ENCODE results near the gene TGM5.
"Not testable (repeated sequence)": the region's sequence is repeated elsewhere in the genome, so short reads cannot be mapped to it uniquely, and the experiment has no call there.

The TGM5 gene, protein sequence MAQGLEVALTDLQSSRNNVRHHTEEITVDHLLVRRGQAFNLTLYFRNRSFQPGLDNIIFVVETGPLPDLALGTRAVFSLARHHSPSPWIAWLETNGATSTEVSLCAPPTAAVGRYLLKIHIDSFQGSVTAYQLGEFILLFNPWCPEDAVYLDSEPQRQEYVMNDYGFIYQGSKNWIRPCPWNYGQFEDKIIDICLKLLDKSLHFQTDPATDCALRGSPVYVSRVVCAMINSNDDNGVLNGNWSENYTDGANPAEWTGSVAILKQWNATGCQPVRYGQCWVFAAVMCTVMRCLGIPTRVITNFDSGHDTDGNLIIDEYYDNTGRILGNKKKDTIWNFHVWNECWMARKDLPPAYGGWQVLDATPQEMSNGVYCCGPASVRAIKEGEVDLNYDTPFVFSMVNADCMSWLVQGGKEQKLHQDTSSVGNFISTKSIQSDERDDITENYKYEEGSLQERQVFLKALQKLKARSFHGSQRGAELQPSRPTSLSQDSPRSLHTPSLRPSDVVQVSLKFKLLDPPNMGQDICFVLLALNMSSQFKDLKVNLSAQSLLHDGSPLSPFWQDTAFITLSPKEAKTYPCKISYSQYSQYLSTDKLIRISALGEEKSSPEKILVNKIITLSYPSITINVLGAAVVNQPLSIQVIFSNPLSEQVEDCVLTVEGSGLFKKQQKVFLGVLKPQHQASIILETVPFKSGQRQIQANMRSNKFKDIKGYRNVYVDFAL

DNA sequence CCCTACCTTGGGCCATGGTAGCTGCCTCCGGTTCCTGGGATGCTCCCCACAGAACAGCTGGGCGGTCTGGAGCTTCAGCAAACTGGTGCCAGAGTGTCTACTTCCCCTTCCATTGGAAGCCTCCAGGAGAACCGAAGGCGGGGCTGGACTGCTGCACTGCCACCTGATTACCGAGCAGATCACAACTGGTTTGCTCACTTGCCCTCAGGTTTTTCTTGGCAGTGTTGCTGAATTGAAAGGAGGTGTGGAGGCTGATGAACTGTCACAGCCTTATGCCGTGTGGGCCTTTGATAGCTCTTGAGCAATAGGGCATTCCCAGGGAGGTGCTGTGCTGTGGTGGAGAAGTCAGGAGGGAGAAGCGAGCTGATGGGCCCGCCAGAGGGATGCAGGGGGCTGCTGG is at the start of gene TGM5:
TSS of gene TGM5 (minus strand) at position 95 of the 400 bp plus-strand sequence. CDS start at position 16, 79 bp downstream.
- in situ Hi-C loops (cut with MboI; ENCODE audit: low sequenced_read_pairs) = no loop called here

DNA sequence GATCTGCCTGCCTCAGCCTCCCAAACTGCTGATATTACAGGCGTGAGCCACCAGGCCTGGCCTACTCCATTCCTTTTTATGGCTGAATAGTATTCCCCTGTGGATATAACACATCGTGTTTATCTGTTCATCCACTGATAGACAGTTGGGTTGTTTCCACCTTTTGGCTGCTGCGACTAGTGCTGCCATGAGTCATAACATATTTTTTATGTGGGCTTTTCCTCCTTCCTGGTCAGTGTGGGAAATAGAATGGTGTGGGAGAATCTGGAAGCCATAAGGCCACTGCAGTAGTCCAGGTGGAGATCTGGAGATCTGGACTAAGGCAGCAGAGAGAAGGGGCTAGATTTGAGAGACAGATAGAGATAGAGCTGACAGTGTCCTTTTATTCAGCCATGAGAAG is 47.4 kb upstream of the TGM5 start:
- in situ Hi-C loops (cut with MboI; ENCODE audit: low sequenced_read_pairs) = no loop called here

DNA sequence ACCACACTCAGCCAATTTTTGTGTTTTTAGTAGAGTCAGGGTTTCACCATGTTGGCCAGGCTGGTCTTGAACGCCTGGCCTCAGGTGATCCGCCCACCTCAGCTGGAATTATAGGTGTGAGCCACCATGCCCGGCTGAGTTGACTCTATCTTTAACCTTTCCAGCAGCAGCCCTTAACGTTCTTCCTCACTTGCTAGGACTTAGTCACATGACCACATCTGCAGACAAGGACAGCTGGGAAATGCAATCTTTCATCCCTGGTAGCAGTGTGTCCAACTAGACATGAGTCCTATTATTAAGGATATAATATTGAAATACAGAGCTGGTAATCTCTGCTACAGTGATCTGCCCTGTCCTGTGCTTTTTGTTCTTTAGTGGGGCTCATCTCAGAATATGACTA is 45.6 kb upstream of the TGM5 start:
- in situ Hi-C loops (cut with MboI; ENCODE audit: low sequenced_read_pairs) = no loop called here

DNA sequence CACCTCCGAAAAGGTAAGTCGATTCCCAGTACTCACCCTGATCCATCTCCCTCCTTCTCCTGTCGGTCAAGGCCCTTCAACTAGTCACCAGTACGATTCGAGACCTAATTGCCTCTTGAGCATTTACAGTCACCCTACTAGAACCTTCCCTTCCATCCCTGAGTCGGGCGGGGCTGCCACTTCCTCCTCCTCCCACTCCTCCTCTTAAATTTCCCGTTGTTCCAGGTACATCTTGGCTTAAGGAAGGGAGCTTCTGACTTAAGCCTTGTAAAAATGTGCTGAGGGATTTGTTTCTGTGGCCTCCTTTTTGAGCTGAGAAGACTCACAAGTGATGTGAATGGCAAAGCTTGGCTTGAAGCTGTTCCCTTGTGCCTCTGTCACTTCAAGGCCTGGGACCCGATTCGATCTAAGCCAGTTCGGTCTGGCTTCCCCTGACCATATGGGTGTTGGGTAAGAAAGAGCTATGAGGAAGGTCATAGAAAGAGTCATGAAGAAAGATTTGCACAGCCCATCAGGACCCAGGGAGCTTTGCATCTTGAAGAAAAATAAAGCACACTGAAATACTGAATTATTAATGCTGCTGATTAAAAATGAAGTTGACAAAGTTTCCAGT is 35.6 kb upstream of the TGM5 start, which contains the start of gene TGM7:
TSS of gene TGM7 (minus strand) at position 51 of the 613 bp plus-strand sequence.
- in situ Hi-C loops (cut with MboI; ENCODE audit: low sequenced_read_pairs) = no loop called here

DNA sequence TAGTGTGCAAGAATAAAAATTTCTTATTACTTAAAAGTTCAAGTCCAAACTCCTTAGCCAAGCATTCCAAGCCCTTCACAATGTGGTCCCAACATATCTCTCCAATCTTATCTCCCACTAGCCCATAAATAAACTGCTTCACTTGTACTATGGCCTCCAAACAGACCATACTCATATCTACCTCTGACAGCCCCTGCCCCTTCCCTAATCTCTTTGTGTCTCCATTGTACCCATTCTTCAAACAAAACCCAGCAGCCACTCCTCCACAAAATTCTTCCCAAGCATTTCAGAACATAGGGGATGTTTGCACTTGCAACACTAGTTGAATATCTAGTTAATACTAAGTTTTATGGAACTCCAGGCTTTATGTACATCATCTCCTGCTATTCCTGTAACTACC is 33.2 kb upstream of the TGM5 start:
- in situ Hi-C loops (cut with MboI; ENCODE audit: low sequenced_read_pairs) = no loop called here

DNA sequence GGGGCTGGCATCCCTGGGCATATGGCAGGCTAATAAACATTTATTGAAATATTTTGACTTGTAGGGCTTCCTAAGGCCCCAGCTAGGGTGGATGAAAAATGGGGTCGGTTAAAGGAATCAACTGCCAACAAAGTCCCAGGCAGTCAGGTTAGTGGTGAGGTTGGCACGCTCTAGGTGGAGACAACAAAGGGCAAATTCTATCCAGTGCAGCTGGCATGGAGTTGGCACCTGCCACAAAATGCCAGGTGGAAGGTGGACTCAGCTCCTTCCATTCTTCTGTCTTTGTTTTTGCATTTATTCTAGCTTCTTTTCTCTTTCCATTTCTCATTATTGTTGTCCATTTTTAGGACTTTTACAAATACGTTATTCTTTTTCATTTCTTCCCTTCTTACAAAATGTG is 32.7 kb upstream of the TGM5 start:
- in situ Hi-C loops (cut with MboI; ENCODE audit: low sequenced_read_pairs) = no loop called here

DNA sequence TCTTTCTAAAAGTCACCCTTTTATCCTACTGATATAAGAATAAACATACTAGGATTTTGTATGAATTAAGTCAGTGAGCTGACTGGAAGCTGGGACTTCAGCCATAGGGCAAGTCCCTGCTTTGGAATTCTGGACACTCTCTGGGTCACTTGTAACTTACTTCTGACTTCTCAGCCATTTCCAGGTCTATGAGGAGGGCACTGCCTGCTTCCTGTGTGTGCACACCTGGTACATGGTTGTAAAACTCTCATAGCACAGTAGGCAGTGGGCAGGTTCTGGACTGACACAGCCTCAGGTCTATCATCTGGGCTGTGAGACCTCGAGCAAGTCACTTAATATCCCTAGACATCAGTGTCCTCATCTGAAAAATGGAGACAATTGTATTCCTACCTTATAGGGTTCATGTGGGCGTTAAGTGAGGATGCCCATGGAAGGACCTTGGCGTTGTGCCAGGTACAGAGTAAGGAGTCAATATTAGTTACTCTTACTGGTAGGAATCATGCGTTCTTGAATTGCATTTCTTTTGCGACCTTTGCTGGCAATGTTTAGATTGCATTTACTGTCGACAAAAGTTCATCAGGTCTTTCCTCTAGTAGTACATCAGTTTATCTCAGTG is 27.5 kb upstream of the TGM5 start:
- in situ Hi-C loops (cut with MboI; ENCODE audit: low sequenced_read_pairs) = no loop called here

DNA sequence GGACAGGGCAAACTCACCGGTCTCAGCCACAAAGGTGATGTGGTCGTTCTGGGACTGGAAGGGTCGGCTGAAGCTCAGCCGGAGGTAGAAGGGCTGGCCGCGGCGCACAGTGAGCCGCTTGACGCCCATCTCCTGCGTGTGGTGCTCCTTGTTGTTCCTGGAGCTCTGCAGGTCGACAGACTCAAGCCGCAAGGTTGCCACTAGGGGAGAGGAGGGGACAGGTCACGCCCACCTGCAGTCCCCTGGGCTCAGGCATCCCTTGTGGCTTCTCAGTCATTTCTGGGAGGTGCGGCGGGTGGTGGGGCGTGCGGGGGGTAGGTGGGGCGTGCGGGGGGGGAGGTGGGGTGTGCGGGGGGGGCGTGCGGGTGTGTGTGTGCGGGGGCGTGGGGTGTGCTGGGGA is 26.7 kb upstream of the TGM5 start:
- in situ Hi-C loops (cut with MboI; ENCODE audit: low sequenced_read_pairs) = no loop called here

DNA sequence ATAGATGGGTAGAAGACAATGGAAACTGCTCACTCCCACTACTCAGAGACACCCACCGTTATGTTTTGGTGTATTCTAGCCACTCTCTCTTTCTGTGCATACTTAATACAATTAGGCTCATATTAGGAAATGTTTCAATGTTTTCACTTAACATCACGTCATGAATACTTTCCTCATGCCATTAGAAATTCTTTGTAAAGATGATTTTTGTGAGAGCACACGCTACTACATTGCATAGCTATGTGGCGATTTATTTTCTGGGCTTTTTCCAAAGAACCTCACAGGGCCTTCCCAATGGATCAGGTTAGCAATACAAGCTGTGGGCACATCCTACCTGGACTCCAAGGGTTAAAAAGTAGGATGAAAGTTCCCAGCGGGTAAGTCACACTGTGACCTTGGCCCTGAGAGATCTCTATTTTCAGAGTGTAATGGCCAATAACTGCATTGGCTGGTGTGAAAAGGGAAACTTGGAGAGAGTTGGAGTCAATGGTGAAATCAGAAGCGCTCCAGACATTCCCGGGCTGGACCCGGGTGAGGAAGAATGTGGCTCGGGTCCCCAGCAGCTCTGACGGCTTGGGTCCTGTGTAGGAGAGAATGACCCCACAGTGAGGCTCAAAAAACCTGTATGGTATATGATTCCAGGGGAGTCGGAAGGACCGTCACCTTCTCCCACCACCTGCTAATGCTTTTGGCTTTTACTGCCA is 25.8 kb upstream of the TGM5 start:
- in situ Hi-C loops (cut with MboI; ENCODE audit: low sequenced_read_pairs) = no loop called here

DNA sequence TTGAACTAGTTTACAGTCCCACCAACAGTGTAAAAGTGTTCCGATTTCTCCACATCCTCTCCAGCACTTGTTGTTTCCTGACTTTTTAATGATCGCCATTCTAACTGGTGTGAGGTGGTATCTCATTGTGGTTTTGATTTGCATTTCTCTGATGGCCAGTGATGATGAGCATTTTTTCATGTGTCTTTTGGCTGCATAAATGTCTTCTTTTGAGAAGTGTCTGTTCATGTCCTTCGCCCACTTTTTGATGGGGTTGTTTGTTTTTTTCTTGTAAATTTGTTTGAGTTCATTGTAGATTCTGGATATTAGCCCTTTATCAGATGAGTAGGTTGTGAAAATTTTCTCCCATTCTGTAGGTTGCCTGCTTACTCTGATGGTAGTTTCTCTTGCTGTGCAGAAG is 22.9 kb upstream of the TGM5 start:
- in situ Hi-C loops (cut with MboI; ENCODE audit: low sequenced_read_pairs) = not testable (repeated sequence)

DNA sequence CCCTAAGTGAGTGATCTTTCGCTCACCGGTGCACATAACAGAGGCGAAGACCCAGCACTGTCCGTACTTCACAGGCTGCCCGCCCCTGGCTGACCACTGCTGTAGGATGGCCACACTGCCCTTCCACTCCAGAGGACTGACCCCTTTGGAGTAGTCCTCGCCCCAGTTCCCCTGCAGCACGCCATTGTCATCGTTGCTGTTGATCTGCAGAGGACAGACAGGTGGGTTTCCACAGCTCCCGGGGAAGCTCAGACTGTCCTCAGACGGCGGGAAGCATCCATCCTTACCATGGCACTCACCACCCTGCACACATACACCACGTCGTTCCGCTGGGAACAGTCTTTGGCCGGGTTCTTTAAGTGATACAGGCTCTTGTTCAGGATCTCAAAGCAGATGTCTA is 20.5 kb upstream of the TGM5 start:
- in situ Hi-C loops (cut with MboI; ENCODE audit: low sequenced_read_pairs) = no loop called here

DNA sequence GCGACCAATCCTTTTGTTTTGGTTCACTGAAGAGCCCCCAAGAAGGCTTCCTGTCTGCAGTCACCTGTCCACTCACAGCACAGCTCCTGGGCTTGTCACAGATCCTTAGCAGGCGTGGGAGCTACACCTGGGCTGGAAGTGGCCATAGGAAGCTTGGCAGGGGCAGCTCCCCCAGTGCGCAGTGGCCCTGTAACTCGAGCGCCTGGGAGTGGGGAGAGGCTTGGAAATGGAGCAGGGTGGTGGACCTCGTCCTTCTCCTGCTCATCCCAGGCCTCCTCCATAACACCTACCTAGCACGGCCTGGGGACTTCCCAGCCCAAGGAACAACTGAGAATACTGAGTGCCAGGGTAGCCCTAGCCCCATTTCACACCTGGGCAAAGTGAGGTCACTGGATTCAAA is 19.3 kb upstream of the TGM5 start:
- in situ Hi-C loops (cut with MboI; ENCODE audit: low sequenced_read_pairs) = no loop called here

DNA sequence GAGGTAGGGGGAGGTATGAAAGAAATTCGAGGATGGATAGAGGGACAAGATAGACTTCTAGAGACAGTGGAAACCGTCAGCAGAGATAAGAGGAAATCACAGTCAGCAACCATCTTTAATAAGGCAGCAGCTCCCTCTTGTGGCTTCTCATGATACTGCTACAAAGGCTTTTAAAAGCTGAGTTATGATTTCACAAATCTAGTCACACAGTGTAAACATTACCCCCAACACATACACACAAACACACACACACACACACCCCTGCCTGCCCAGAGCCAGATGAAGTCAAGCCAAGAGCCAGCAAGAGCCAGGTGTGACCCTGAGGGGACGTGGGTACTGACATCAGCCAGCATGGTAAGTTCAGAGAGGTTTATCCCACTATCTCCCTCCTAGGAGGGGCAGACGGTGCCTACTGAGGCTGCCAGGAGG is 18.9 kb upstream of the TGM5 start:
- in situ Hi-C loops (cut with MboI; ENCODE audit: low sequenced_read_pairs) = no loop called here

DNA sequence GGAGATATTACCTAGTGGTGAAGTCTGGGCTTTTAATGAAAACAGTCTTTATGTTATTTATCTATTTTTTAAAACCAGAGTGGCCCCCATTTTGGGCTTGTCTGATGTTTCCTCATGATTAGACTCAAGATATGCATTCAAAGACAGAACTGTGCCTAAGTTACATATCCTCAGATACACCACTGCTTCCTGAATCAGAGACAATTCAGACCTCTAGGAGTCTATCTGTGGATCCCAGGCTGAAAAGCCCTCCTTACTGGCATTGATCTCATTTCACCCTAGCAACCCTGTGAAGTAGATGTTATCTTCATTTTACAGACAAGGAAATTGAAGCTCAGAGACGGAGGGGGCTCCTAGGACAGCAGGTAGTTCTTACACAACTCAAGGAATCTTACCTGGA is 16.8 kb upstream of the TGM5 start:
- in situ Hi-C loops (cut with MboI; ENCODE audit: low sequenced_read_pairs) = no loop called here

DNA sequence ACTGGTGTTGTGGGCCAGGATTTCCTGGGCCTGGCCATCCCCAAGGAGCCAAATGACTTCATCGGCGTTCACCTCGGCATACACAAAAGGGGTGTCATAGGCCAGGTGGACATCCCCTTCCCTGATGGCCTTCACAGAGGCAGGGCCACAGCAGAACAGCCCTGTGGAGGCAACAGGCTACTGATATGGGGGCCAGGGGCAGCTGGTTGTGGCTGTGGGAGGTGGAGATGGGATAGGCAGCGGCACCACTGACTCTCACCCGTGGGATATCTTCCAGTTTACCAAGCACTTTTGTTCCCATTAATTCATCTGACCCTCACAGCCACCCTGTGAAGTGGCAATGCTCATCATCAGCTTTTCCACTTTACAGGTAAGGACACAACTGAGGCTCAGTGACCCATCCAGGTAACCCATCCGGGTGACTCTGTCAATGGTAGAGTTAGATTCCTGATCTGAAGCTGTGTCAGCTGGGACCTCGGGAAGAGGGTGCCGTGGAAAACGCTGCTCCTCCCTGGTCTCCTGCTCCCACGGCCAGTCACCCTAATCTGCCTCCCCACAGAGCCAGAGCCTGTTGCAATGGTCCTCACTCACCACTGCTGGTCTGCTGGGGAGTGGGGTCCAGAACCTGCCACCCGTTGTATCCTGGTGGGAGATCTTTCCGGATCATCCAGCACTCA is 15.3 kb upstream of the TGM5 start:
- in situ Hi-C loops (cut with MboI; ENCODE audit: low sequenced_read_pairs) = no loop called here

DNA sequence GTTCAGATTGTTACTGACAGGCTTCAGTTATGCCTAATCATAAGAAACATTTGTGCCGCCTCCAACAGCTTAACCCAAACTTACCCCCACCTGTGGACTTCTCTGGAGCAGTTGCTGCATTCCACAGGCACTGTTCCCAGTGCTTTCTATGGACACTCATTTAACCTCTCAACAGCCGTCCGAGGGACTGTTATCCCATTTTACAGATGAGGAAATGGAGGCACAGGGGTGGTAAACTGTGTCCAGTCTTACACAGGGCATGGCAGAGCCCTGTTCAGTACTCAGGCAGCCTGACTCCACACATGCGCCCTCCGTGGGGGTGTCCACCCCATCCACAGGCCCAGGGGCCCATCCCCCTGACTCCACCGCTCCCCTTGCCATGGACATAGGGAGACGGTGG is 14.3 kb upstream of the TGM5 start:
- in situ Hi-C loops (cut with MboI; ENCODE audit: low sequenced_read_pairs) = no loop called here

DNA sequence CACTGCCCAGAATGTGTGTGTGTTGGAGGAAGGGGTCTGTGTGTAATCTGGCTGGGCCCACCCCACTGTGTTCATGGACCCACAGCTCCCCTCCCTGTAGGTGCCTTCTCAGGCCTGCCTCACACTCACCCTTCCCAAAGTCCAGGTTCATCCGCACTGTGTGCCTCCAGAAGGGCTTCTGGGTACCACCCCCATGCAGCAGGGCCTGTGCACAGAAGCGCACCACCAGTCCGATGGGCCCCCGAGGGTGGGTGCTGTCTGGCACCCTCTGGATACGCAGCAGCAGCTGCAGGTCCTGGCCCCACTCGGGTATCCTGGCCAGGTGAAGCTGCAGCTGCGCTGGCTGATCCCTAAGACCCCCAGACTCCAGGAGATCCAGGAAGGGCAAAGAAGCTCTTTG is 12.8 kb upstream of the TGM5 start:
- in situ Hi-C loops (cut with MboI; ENCODE audit: low sequenced_read_pairs) = no loop called here

DNA sequence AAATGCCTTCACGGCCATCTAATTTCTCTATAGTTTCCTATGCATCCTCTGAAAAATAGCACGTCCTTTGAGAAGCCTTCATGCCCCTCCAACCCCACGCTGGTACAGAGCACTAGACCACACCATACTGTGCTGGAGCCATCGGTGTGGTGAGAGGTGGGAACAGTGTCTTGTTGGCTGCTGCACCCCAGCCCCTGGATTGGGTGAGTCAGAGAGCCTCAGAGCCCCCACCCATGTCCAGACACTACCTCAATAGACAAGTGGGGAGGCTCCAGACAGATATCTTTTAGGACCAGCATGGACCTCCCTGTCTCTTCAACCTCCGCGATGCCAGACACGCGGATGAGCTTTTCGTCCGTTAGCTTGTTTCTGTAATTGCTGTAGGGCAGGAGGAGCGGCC is 12.1 kb upstream of the TGM5 start:
- in situ Hi-C loops (cut with MboI; ENCODE audit: low sequenced_read_pairs) = no loop called here

DNA sequence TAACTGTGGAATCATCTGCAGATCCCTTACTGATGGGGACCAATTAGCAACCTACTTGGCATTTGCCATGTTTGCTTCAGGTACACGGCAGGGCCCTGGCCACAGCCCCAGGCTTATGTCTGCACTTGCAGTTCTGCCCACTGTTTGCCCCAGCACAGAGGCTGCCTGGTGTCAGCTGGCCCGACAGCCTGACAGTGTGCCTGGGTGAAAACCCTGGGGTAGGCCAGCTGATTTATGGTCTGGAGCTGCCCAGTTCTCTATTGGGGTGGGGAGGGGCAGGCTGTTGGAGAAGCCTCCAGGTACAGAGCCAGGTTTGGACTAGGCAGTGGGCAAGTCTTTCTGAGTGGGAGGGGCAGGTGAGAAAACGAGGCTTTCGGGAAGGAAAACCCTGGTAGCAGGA is 11.2 kb upstream of the TGM5 start:
- in situ Hi-C loops (cut with MboI; ENCODE audit: low sequenced_read_pairs) = no loop called here

DNA sequence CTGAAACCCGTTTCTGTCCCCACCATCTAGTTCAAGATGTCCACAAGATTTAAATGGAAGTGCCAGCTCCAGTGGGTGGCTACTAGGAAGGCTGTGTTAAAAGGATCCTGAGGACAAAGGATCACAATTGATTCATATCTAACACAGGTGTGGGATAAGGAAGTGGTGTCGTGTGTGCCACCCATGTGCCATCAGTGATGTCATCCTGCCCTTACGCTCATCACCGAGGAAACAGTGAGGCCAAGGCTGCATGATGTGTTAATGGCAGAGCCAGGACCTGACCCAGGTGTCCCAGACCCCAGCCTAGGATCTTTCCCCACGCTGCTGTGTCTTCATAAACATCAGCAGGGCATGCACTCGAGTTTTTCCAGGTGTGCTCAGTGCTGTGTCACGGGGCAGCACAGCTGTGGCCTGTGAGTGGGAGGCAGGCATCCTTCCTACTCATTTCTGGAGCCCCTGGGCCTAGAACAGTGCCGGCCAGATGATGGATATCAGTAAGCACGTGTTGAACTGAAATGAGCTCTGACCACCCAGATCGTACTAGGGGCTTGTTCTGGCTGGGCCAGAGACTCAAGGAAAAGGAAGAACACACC is 10.6 kb upstream of the TGM5 start:
- in situ Hi-C loops (cut with MboI; ENCODE audit: low sequenced_read_pairs) = no loop called here

All from hTERT RPE-1 (cell line).